H9 (cell line): ENCODE measurements around the gene OR10H4. TPM values are rescaled to one million over a fixed set of nuclear protein-coding genes. Genes with fewer than 3 reads are reported as not detected.

ENCODE experiments used
- DNase-seq: peaks from one replicate; pipeline ENCODE4 v3.0.0-alpha.2; 2017
- H2AFZ ChIP-seq: one replicate; pipeline ENCODE4 v1.6.1; 2013; ENCODE audit warnings: mild to moderate bottlenecking, low read length, control low read depth, moderate library complexity
- H2AK5ac ChIP-seq: 2 replicates; pipeline ENCODE4 v1.6.1; 2013; ENCODE audit warnings: low read length, control low read depth, mixed read lengths; ENCODE audit not compliant: insufficient read length
- H2BK120ac ChIP-seq: one replicate; pipeline ENCODE4 v1.6.1; 2013; ENCODE audit warnings: low read depth, mild to moderate bottlenecking, low read length, control low read depth, inconsistent platforms; ENCODE audit not compliant: poor library complexity, severe bottlenecking
- H2BK12ac ChIP-seq: 2 replicates; pipeline ENCODE4 v1.6.1; 2013; ENCODE audit warnings: low read length, control low read depth, mixed read lengths, low read depth; ENCODE audit not compliant: insufficient read length
- H2BK15ac ChIP-seq: 2 replicates; pipeline ENCODE4 v1.6.1; 2013; ENCODE audit warnings: low read depth, low read length, control low read depth
- H2BK20ac ChIP-seq: one replicate; pipeline ENCODE4 v1.6.1; 2013; ENCODE audit warnings: low read depth, mild to moderate bottlenecking, low read length, control low read depth, inconsistent platforms; ENCODE audit not compliant: poor library complexity, severe bottlenecking
- H2BK5ac ChIP-seq: 2 replicates; pipeline ENCODE4 v1.6.1; 2013; ENCODE audit warnings: low read length, control low read depth, mixed read lengths; ENCODE audit not compliant: insufficient read length
- H3K14ac ChIP-seq: 2 replicates; pipeline ENCODE4 v1.6.1; 2013; ENCODE audit warnings: low read length, control low read depth; ENCODE audit not compliant: insufficient read depth
- H3K18ac ChIP-seq: 2 replicates; pipeline ENCODE4 v1.6.1; 2013; ENCODE audit warnings: low read depth, mild to moderate bottlenecking, mixed read lengths, low read length, control low read depth; ENCODE audit not compliant: insufficient read length
- H3K23ac ChIP-seq: 2 replicates; pipeline ENCODE4 v1.6.1; 2013; ENCODE audit warnings: low read length, control low read depth, mixed read lengths, low read depth; ENCODE audit not compliant: insufficient read length
- H3K23me2 ChIP-seq: 2 replicates; pipeline ENCODE4 v1.6.1; 2013; ENCODE audit warnings: low read depth, mild to moderate bottlenecking, mixed read lengths, low read length, control low read depth; ENCODE audit not compliant: insufficient read length, poor library complexity, severe bottlenecking
- H3K27ac ChIP-seq: 2 replicates; pipeline ENCODE4 v1.5.1; 2013; ENCODE audit warnings: low read length, control low read depth, mixed read lengths, low read depth; ENCODE audit not compliant: insufficient read length
- H3K27me3 ChIP-seq: 2 replicates; pipeline ENCODE4 v1.6.1; 2013; ENCODE audit warnings: low read length, control low read depth, inconsistent platforms; ENCODE audit not compliant: insufficient read depth
- H3K4ac ChIP-seq: 2 replicates; pipeline ENCODE4 v1.6.1; 2013; ENCODE audit warnings: low read depth, mild to moderate bottlenecking, control low read depth, inconsistent platforms, low read length, moderate library complexity
- H3K4me1 ChIP-seq: 2 replicates; pipeline ENCODE4 v1.6.1; 2013; ENCODE audit warnings: low read length, control low read depth, inconsistent platforms; ENCODE audit not compliant: insufficient read depth
- H3K4me2 ChIP-seq: 2 replicates; pipeline ENCODE4 v1.6.1; 2013; ENCODE audit warnings: low read length, control low read depth, mixed read lengths; ENCODE audit not compliant: insufficient read length, insufficient read depth
- H3K56ac ChIP-seq: 2 replicates; pipeline ENCODE4 v1.6.1; 2013; ENCODE audit warnings: low read depth, mild to moderate bottlenecking, mixed read lengths, low read length, control low read depth; ENCODE audit not compliant: insufficient read length
- H3K79me1 ChIP-seq: 2 replicates; pipeline ENCODE4 v1.6.1; 2013; ENCODE audit warnings: low read depth, mild to moderate bottlenecking, moderate library complexity, low read length, control low read depth, inconsistent platforms; ENCODE audit not compliant: insufficient read depth, poor library complexity, severe bottlenecking
- H3K79me2 ChIP-seq: 2 replicates; pipeline ENCODE4 v1.6.1; 2013; ENCODE audit warnings: low read length, control low read depth, inconsistent platforms; ENCODE audit not compliant: insufficient read depth
- H3K9ac ChIP-seq: 2 replicates; pipeline ENCODE4 v1.6.1; 2013; ENCODE audit warnings: low read length, control low read depth, mixed read lengths; ENCODE audit not compliant: insufficient read length; ENCODE audit errors: extremely low read depth
- H3K9me3 ChIP-seq: one replicate; pipeline ENCODE4 v1.6.1; 2013; ENCODE audit warnings: low read depth, low read length, inconsistent platforms; ENCODE audit not compliant: control insufficient read depth
- H3T11ph ChIP-seq: one replicate; pipeline ENCODE4 v1.6.1; 2013; ENCODE audit warnings: mild to moderate bottlenecking, low read length, control low read depth, inconsistent platforms
- H4K20me1 ChIP-seq: one replicate; pipeline ENCODE4 v1.6.1; 2013; ENCODE audit not compliant: control insufficient read depth, insufficient read length, insufficient read depth
- H4K5ac ChIP-seq: 2 replicates; pipeline ENCODE4 v1.6.1; 2013; ENCODE audit warnings: low read depth, mild to moderate bottlenecking, mixed read lengths, low read length, control low read depth; ENCODE audit not compliant: insufficient read length
- H4K8ac ChIP-seq: replicated peaks from 2 replicates; pipeline ENCODE4 v1.6.1; 2013; ENCODE audit warnings: low read length, control low read depth, mixed read lengths, low read depth; ENCODE audit not compliant: insufficient read length
- H4K91ac ChIP-seq: 2 replicates; pipeline ENCODE4 v1.6.1; 2013; ENCODE audit warnings: low read depth, mild to moderate bottlenecking, moderate library complexity, mixed read lengths, low read length, control low read depth; ENCODE audit not compliant: insufficient read length
- H3K27ac Mint-ChIP-seq, 3 experiments: 2 replicates in 2 of 3; 3 replicates in 1 of 3; pipeline ENCODE4 v1.8.0; 2020 to 2021; ENCODE audit warnings: mixed read lengths in 3 of 3, mild to moderate bottlenecking in 1 of 3, moderate library complexity in 1 of 3
- H3K27me3 Mint-ChIP-seq: 2 replicates; pipeline ENCODE4 v1.8.0; 2021; ENCODE audit warnings: low read depth, mild to moderate bottlenecking, moderate library complexity, mixed read lengths
- H3K36me3 Mint-ChIP-seq, 3 experiments: 2 replicates in 2 of 3; 3 replicates in 1 of 3; pipeline ENCODE4 v1.8.0; 2020 to 2021; ENCODE audit warnings: low read depth in 3 of 3, mixed read lengths in 3 of 3; ENCODE audit not compliant: insufficient read depth in 1 of 3
- H3K4me1 Mint-ChIP-seq, 2 experiments: 2 replicates each; pipeline ENCODE4 v1.8.0; 2020; ENCODE audit warnings: mixed read lengths in 2 of 2
- H3K4me3 Mint-ChIP-seq, 2 experiments: 2 replicates in 1 of 2; 3 replicates in 1 of 2; pipeline ENCODE4 v1.8.0; 2020 to 2021; ENCODE audit warnings: mild to moderate bottlenecking in 2 of 2, mixed read lengths in 2 of 2, moderate library complexity in 1 of 2
- H3K9me3 Mint-ChIP-seq, 2 experiments: 2 replicates in 1 of 2; 3 replicates in 1 of 2; pipeline ENCODE4 v1.8.0; 2020; ENCODE audit warnings: mild to moderate bottlenecking in 2 of 2, mixed read lengths in 2 of 2, moderate library complexity in 1 of 2
- CTCF ChIP-seq: fragments of 200-600 bp; sonication (generic); conservative IDR thresholded peaks from 3 replicates; pipeline ENCODE4 v1.8.0; 2021; ENCODE audit warnings: antibody characterized with exemption, mild to moderate bottlenecking
- WGBS: extraction: QIAGEN DNeasy Blood & Tissue Kit; methylation state at CpG from one replicate; pipeline ENCODE4 v1.1.7; 2013; ENCODE audit warnings: missing lambda C conversion rate, low lambda C conversion rate, mixed read lengths; ENCODE audit not compliant: insufficient read length; ENCODE audit errors: extremely low coverage; 5-methylcytosine and 5-hydroxymethylcytosine counted together
- total RNA-seq: library from RNA; stranded (reverse); gene quantifications from 2 replicates; pipeline ENCODE4 v1.2.1, GENCODE V29; 2021

The OR10H4 gene
- total RNA-seq, 1 experiment from 2014 or later, result not detected

- Mint-ChIP-seq H3K4me3 (no peak overlapping the region), H3K27ac (no peak overlapping the region), H3K4me1 (no peaks in the 10 kb centered on the region), H3K9me3 (peaks cover 87 to 96% of the 10 kb centered on the region in 2 experiments), H3K27me3 (no peaks in the 10 kb centered on the region), H3K36me3 (peaks cover 0 to 32% (median 20%) of the 10 kb centered on the region in 3 experiments; a peak in 6 of 7 replicates)
- H3K79me1 ChIP-seq, result no peaks in the 10 kb centered on the region
- H3K9me3 ChIP-seq, result peaks cover 84% of the 10 kb centered on the region
- no peak overlapping the region for H2BK120ac ChIP-seq
- no peaks in the 10 kb centered on the region for H3K79me2 ChIP-seq
- H3K14ac ChIP-seq, result no peak overlapping the region
- H3K4me2 ChIP-seq, result no peak overlapping the region
- no peaks in the 10 kb centered on the region for H4K20me1 ChIP-seq
- no peak overlapping the region for H2AK5ac ChIP-seq
- H3K4me1 ChIP-seq, result no peaks in the 10 kb centered on the region
- no peak overlapping the region for H2BK12ac ChIP-seq
- H3K27ac ChIP-seq, result no peak overlapping the region
- WGBS, result no CpG with 5 or more reads among the region's 10 CpGs
- H4K91ac ChIP-seq, result no peak overlapping the region
- no peaks in the 10 kb centered on the region for H3K27me3 ChIP-seq
- H2BK15ac ChIP-seq, result no peak overlapping the region
- no peak overlapping the region for H3K4ac ChIP-seq
- H3T11ph ChIP-seq, result no peak overlapping the region
- H2AFZ ChIP-seq, result no peak overlapping the region
- no peak overlapping the region for H2BK20ac ChIP-seq
- no peak overlapping the region for H3K18ac ChIP-seq
- H4K5ac ChIP-seq, result no peak overlapping the region
- no peak overlapping the region for H3K56ac ChIP-seq
- H3K23me2 ChIP-seq, result no peaks in the 10 kb centered on the region
- no peak overlapping the region for H4K8ac ChIP-seq
- H2BK5ac ChIP-seq, result no peak overlapping the region
- no peak overlapping the region for H3K23ac ChIP-seq
- DNase-seq, result no peak
- no peak for TF ChIP-seq CTCF
- H3K9ac ChIP-seq, result no peak overlapping the region
Observed at GRCh38 chr19:15976836-15977689, 28.3 kb downstream of the OR10H4 start.
